Measurements from ENCODE around the gene COL18A1.

COL18A1 gene

DNA sequence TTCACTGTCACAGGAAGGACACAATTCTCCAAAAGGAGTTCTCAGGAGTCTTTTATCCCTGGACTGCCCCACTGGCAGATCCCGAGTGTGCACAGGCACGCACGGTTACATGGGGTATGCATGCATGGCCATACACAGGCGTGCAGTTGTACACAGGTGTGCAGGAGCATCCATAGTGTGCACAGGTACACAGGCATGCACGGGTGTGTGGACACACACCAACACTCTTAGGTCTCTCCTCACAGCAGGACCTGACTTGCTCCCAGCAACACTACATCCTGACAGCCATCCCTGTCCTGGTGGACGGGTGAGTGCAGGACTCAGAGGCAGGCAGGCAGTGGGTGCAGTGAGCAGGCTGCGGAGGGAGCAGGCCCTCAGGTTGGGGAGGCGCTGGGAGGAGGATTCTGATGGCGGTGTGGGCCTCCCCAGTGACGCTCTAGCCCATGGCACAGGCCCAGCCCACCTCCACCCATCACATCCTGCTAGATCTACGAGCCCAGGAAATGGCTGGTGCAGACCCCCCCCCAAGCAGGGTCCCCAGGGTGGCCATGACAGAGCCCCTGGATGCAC lies 108.9 kb downstream of the COL18A1 start:
- TF ChIP-seq, protein P1, sequence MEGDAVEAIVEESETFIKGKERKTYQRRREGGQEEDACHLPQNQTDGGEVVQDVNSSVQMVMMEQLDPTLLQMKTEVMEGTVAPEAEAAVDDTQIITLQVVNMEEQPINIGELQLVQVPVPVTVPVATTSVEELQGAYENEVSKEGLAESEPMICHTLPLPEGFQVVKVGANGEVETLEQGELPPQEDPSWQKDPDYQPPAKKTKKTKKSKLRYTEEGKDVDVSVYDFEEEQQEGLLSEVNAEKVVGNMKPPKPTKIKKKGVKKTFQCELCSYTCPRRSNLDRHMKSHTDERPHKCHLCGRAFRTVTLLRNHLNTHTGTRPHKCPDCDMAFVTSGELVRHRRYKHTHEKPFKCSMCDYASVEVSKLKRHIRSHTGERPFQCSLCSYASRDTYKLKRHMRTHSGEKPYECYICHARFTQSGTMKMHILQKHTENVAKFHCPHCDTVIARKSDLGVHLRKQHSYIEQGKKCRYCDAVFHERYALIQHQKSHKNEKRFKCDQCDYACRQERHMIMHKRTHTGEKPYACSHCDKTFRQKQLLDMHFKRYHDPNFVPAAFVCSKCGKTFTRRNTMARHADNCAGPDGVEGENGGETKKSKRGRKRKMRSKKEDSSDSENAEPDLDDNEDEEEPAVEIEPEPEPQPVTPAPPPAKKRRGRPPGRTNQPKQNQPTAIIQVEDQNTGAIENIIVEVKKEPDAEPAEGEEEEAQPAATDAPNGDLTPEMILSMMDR (conservative IDR thresholded peaks at IDR 0.05; ENCODE audit: low read depth, low read length), result no peak
- H3K4me3 ChIP-seq (ENCODE audit: low read length), result no peak overlapping the region
- no peak for DNase-seq (ENCODE audit: low read depth)

DNA sequence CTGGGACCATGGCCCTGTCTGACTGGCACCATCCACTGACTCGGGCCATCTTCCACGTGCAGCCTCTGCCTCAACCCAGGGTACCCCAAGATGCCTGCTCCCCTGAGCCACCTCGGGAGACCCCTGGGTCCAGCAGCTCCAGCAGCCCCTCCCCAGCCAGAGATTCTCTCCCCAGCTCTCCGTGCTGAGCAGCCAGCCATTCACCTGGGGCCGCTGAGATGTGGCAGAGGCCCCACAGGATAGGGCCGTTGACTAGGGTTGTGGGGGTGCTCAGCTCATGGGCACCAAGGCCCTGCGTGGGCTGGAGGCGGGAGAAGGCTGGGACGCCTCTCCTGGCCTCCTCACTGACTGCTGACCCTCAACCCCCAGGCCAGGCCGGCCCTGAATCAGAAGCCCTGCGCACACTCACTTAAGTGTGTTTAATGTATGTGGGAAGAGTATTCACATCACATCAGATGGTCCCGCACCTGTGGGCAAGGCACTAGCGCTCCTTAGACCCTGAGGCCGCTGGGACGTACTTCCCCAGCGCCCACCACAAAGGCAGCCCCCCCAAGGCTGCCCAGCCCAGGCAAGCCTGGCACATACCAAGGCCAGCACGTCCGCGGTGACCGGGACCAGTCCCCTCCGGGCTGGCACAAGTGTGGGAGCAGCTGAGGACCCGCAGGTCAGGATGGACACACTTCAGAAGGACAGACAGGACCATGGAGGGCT lies 109.5 kb downstream of the COL18A1 start:
- no peak for DNase-seq (ENCODE audit: low read depth)
- no peak overlapping the region for H3K4me3 ChIP-seq (ENCODE audit: low read length)
- TF ChIP-seq, protein P1 (conservative IDR thresholded peaks at IDR 0.05; ENCODE audit: low read depth, low read length), result no peak

DNA sequence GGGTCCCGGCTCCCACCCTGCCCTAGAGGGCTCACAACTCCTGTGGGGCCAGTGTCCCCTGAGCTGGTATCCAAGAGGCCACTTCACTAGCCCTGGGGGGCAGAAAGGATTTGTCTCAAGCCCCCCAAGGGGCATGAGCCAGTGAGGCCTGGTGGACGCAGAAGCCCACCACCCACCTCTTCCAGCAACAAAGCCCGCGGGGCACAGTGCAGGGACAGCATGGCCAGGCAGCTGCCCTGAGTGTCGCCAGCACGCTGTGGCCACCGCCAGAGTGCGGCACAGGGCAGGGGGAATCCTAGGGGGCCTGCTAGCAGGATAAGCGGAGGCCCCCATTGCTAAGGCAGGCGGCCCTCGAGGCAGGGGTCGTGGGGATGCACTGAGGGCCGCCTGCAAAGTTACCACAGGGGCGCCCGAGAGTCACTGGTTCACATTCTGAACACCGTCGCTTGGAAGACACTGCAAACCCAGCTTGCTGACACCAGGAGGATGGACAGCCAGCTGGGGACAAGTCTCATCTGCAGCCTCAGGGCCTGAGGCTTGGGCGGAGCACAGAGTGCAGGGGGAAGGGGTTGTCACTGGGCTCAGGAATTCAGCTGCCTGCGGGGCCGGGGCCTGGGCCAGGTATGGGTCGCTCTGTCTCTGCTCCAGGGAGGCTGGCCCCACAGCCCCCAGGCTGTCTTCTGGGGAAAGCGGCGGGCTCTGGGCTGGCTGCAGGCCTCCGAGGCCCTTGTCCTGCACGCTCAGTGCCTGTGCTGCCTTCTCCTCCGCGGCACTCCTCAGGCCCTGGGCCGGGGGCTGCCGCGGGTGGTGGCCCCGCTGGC lies 110.5 kb downstream of the COL18A1 start:
- H3K4me3 ChIP-seq (ENCODE audit: low read length), result no peak overlapping the region
- TF ChIP-seq, protein P1 (conservative IDR thresholded peaks at IDR 0.05; ENCODE audit: low read depth, low read length), result no peak
- DNase-seq (ENCODE audit: low read depth), result no peak

DNA sequence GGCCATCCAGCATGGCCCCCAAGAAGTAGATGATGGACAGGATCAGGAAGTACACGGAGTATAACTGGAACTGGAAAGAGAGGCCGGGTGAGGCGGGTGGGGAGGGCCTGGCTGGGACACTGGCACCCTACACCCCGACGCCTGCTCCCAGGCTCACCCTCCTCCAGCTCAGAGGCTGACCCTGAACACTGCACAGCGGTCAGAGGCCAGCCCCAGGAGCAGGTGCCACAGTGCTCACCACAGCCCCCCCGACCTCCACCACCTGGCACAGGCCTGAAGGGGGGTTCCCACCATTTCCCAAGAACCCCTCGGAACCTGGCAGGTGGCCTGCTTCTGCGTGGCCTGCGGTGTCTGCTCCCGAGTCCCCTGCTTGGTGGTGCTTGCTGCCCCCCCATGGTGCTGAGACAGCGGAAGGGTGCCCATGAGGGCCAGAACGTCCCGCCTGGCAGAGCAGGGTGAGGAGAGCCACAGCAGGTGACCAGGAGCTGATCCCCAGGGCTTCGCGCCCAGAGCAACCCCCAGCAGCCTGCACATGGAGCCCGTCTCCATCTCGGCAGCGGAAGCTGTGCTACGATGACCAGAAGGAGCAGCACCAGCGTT lies 111.2 kb downstream of the COL18A1 start:
- no peak overlapping the region for H3K4me3 ChIP-seq (ENCODE audit: low read length)
- no peak for DNase-seq (ENCODE audit: low read depth)
- TF ChIP-seq, protein P1 (conservative IDR thresholded peaks at IDR 0.05; ENCODE audit: low read depth, low read length), result no peak

DNA sequence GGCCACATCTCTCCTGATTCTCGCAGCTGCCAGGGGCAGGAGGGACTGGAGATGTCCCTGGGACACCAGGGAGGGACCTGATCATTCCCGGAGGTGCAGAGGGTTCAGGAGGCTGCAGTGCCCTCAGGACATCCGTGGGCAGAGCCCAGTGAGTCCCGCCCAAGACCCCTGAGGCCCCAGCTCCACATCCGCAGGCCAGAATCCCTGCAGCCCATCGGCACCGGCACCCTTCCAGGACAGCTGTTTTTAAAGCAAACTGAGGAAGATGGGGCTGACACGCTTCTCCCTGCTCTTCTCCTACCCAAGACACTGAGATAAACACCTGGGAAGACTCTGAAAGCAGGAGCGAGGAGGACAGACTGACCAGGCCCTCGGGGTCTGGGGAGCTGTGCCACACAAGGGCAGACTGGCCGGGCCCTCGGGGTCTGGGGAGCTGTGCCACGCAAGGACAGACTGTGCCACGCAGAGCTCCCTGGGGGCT lies 111.7 kb downstream of the COL18A1 start:
- no peak for DNase-seq (ENCODE audit: low read depth)
- TF ChIP-seq, protein P1 (conservative IDR thresholded peaks at IDR 0.05; ENCODE audit: low read depth, low read length), result no peak
- no peak overlapping the region for H3K4me3 ChIP-seq (ENCODE audit: low read length)

DNA sequence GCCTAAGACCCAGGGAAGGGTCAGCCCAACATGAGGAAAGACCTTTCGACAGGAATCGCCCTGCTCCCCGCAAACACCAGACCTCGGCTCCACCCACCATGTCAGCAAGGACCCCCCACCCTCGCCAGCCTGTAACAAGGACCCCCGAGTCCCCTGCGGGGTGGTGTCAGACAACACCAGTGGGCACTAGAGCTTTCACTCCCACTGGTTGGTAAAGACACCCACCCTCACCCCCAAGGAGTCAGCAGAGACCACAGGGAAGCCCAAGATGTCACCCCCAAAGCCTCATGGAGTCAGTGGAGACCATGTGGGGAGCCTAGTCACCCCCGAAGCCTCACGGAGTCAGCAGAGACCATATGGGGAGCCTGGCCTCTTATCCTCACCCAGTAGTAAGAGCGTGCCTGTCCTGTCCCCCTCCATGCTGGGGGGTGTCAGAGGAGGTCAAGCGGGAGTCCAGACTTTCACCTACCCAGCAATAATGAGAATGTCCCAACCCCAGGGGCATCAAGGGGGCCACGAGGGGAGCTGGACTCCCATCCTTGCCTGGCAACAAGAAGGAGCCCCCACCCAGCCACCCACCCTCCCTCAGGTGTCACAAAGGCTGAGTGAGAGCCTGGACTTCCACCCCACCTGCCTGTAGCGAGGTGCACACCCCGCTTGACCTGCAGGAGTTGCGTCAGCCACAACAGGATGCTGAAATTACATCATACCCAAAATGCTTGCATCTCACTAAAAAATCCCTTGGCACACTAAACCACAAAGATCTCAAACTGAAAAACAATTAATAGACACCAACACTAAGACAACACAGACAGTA lies 112.5 kb downstream of the COL18A1 start:
- TF ChIP-seq, protein P1 (conservative IDR thresholded peaks at IDR 0.05; ENCODE audit: low read depth, low read length), result no peak

More for the DNA sequence above, 112.5 kb downstream of the COL18A1 start:
- no peak for DNase-seq (ENCODE audit: low read depth)
- no peak overlapping the region for H3K4me3 ChIP-seq (ENCODE audit: low read length)

Data from retinal pigment epithelial cell (primary cell).